Spleen (tissue), 7 donors: ENCODE data around the gene KCNN2.

Experiments
- POLR2AphosphoS5 ChIP-seq, 3 donors: sonication (generic); formaldehyde crosslinking; IDR thresholded peaks; one replicate each; pipeline ENCODE4 v1.5.1; 2017; ENCODE audit warnings: antibody characterized with exemption in 3 of 3
- TF ChIP-seq, protein P1 (sequence below), 11 experiments: fragments of 200-600 bp in 7 of 11; fragments of 450-650 bp in 4 of 11; sonication (generic) in 4 of 11; IDR thresholded peaks in 8 of 11; conservative IDR thresholded peaks in 3 of 11; 1 replicate in 7 of 11; 2 replicates in 4 of 11; pipeline versions ENCODE4 v1.4.0 to v1.8.0; 2016 to 2021; ENCODE audit warnings: antibody characterized with exemption in 11 of 11, inconsistent platforms in 4 of 11, mild to moderate bottlenecking in 1 of 11
- donor health status: DM: no; HTN: no; CAD: no; lungs with moderate emphysema.
- donor health status: DM: no; HTN: no; CAD: no.
- donor health status: DM: no; HTN: no; CAD: no.

DNA sequence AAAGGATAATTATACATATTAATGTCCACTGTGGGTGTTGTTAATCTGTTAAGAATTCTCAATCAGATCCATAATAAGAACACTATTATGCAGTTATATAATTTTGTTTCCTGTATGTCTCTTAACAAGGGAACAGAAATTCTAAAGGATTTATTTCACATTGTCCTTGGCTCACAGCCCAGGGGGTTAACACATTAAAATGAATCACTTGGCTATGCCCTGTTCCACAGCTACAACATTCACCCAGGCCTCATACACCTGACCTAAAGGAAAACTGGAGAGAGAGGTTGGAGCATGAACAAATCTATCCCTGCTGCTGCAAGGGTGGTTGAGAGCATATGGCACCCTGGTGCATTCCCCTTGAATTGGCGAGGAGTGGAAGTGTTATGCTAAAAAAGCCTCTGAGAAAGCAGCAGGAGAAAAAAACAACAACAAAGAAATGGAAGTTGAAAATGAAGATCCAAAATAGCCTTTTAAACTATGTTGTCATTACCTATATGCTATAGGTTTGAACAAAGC, 116.0 kb downstream of the KCNN2 start:
- TF ChIP-seq POLR2AphosphoS5 (IDR thresholded peaks at IDR 0.05) = no peak
- TF ChIP-seq, protein P1, sequence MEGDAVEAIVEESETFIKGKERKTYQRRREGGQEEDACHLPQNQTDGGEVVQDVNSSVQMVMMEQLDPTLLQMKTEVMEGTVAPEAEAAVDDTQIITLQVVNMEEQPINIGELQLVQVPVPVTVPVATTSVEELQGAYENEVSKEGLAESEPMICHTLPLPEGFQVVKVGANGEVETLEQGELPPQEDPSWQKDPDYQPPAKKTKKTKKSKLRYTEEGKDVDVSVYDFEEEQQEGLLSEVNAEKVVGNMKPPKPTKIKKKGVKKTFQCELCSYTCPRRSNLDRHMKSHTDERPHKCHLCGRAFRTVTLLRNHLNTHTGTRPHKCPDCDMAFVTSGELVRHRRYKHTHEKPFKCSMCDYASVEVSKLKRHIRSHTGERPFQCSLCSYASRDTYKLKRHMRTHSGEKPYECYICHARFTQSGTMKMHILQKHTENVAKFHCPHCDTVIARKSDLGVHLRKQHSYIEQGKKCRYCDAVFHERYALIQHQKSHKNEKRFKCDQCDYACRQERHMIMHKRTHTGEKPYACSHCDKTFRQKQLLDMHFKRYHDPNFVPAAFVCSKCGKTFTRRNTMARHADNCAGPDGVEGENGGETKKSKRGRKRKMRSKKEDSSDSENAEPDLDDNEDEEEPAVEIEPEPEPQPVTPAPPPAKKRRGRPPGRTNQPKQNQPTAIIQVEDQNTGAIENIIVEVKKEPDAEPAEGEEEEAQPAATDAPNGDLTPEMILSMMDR (IDR thresholded peaks at IDR 0.05 in 8 of 11, conservative IDR thresholded peaks at IDR 0.05 in 3 of 11) = no peak
